COLO668 (cell line): ENCODE data around the gene ILKAP.

ENCODE experiments used
- DNase-seq: peaks from one replicate; lab custom pipeline; 2025; ENCODE audit not compliant: unreplicated experiment; lab: John Stamatoyannopoulos, UW

Gene ILKAP

DNA sequence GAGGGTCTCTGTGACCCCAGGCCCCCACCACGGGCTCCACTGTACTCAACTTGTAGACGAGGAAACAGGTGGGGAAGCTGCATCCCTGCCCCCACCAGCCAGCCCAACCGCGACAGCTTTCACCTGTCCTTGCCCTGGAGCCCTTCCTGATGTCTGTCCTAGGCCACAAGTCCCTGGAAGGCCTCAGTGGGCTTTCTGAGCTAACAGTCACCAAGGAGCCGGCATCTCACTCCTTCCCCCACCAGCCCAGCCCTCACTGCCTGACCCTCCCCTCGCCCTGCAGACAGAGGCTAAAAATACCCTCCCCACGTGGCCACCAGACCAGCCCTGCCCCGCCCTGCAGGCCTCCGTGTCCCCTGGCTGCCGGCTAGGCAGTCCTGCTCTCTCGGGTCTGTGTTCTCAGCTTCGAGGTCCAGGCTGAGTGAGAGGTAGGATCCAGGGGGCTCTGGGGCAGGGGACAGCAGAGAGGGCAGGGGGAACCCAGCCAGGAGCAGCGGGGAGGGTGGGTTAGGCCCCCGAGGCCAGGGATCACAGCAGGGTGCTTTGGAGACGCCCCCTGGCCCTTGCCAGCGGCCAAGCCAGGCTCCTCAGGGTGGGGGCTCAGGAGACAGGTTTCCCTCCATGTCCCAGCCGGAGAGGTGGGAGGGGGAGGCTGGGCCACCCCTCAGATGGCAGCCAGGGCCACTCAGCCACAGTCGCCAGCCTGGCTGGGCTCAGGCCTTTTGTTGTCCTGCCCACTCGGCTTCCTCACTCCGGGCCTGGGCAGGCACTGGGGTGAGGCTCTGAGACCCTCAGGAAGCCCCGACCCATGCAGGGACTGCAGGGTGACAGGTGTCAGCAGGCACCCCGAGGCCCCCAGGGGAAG, 64.9 kb downstream of the ILKAP start, which contains the start of gene KLHL30:
KLHL30 (plus strand) TSS at position 338 of the 865 bp plus-strand sequence. CDS start 2,087 bp downstream, outside the sequence.
- DNase-seq: peak; percentile 56

DNA sequence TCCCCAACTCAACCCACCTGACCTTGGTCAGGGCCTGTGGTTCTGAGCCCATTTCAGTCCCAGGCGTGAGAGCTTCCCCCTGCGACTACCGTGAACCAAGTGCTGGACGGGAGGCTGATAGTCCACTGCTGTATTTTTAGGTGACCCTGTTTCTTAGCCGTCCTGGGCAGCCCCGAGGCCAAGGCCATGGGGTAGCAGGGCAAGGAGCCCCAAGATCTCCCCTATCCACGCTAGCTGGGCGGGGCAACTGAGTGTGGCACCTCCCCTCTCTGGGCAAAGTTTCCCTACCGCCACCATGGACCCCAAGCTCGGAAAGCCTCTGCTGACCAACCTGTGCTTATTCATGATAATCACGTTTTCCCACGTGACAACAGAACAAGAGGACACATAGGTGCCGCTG, 65.6 kb downstream of the ILKAP start:
- DNase-seq: no peak

DNA sequence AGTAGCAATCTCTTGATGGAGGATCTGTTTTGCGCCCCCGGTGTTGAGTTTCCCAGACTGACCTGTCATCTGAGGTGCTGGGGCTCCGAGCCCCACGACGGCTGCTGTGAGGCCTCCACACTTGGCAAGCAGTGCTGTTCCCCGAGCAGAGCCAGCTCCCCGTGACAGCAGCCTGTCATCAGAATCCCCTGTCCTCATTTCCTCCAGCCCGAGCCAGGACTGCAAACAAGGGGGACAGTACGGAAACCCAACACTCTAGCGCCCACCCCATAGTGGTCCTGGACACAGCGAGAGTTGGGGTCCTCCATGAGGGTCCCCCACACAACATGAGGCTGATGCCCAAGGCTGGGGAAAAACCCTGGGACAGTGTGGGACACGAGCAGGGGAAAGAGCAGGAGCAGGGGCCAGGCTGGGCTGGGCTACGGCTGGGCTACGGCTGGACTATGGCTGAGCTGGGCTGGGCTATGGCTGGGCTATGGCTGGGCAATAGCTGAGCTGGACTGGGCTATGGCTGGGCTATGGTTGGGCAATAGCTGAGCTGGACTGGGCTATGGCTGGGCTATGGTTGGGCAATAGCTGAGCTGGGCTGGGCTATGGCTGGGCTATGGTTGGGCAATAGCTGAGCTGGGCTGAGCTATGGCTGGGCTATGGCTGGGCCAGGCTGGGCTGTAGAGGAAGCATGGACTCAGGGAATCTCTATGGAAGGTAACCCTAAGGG, 66.5 kb downstream of the ILKAP start:
- no peak for DNase-seq

DNA sequence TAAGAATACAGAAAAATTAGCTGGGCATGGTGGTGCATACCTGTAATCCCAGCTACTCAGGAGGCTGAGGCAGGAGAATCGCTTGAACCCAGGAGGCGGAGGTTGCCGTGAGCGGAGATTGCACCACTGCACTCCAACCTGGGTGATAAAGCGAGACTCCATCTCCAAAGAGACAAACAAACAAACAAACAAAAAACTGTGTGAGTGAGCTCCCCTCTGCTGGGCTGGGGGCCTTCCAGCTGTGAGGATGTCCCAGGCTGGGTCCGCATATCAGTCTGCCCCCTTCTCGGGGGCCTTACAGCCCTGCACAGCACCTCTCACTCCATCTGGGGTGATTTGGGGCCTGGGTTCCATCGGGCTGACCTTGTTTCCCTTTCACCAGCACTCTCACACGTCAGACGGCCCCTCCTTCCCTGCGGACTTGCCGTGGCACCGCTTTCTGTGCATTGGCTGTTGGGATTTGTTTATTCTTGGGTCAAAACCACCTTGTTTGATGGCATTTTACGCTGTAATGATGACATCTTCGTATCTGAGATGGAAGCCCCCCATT, 67.8 kb downstream of the ILKAP start:
- DNase-seq: no peak

DNA sequence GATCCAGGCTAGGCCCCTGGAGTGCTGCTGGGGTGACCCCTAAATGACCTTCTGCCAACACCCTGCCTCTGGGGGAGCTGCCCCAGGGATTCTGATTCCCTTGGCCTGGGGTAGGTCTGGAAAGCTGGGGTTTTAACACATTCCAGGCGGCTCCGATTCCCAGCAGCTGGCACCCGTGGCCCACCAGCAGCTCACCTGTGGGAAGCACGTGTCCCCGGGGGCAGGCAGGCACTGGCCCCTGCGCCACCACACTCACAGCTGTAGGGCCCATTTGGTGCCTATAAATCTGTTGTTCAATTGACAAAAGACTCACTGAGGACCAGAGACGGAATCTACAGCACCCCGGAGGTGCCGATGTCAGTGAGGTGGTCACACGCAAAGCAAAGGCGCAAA, 69.1 kb downstream of the ILKAP start:
- no peak for DNase-seq

DNA sequence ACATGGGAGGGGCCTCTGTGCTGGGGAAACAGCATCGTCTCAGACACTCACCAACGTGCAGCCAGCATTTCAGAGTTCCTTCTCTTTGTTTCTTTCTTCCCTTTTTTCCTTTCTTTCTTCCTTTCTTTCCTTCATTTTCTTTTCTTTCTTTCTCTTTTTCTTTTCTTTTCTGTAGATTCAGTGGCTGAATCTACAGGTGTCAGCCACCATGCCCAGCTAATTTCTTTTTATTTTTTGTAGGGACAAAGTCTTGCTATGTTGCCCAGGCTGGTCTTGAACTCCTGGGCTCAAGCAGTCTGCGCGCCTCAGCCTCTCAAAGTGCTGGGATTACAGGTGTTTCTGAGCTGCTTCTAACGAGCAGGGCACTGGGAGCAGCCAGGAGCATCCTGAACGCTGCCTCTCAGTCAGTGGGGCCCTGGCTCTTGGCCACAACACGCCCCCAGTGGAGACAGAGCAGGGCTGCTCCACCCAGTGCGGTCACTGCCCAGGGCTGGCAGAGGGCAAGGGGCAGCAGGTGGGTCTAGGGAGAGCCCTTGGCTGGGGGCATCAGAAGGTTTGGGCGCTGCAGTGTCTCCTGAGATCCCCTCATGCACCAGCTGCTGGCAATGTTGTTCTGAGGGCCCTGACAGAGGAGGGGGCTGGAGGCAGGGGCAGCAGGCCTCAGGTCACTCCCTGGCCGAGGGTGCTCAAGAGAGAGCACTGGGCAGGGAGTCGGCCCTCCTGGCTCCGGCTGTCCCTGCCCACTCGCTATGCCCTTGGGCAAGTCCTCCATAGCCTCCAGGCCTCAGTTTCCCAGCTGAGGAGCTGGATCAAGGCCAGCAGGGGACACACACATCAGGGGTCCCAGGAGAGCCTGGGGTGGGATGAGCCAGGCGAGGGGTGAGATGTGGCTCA, 69.7 kb downstream of the ILKAP start:
- DNase-seq: no peak

DNA sequence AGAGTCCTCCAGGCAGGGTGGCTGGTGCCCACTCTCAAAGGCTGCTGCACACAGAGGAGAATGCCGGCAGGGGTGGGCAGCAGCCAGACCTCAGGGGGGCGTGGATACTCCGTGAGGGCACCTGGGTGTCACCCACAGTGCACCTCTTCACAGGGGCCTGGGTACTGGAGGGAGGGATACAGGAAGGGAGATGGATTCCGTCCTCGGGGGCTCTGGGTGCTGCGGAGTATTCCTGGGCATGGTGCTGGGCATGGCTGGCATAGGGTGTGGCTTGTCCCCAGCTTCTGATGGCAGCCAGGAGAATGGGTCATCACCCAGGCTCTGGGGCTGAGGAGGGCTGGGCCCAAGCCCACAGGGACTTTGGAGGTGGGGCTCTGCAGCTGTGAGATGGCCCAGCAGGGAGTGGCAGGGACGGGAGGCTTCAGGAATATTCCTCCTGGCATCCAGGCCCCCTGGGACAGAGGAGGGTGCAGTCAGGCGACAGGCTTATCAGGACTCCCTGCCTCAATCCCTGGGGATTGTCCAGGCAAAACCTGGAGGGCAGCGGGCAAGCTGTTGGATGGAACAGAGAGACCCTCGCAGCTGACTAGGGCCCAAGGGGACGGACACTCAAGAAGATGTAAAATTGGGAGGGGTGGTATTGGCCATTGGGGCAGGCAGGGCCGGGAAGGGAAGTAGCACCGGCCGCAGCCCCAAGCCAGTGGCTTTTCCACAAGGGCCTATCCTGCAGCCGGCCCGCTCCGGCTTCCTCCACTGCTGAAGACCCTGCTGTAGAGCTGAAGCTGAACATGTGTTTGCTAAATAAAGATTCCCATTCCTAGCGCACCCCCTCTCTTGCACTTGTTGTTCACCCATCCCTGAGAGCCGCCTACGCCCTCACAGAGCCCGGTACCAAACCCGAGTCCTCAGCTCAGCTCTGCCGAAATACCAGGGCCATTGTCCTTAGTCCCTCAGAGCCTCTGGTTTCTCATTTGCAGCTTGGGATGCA, 70.7 kb downstream of the ILKAP start:
- no peak for DNase-seq

- no peak for DNase-seq
Measured at GRCh38 chr2:238131761-238132462, 71.6 kb downstream of the ILKAP start.

- peak; percentile 78 for DNase-seq
Measured at GRCh38 chr2:238130696-238131628, 72.5 kb downstream of the ILKAP start.

- no peak for DNase-seq
Measured at GRCh38 chr2:238130111-238130695, 73.3 kb downstream of the ILKAP start.

GRCh38 chr2:238129166-238130010, 74.1 kb downstream of the ILKAP start:
- DNase-seq: no peak

- DNase-seq: no peak
Measured at GRCh38 chr2:238128534-238129001, 74.9 kb downstream of the ILKAP start.

DNA sequence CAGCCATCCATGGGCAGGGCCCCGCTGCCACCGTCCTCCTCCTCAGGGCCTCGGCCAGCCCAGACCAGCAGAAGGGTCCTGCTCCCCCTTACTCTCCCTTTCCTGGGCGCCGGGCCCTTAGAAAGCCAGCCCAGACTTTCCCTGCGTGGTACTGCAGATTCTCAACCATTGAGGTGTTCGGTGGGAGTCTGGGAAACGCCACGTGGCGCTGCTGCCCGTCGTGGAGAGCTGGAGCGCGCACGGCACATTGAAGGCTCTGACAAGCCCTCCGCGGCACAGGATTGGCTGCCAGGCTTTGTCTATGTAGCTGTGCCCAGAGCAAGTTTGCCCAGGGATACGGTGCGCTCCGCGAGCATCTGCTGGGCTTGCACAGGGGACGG, 75.4 kb downstream of the ILKAP start:
- no peak for DNase-seq

- no peak for DNase-seq
Measured at GRCh38 chr2:238127165-238128060, 76.1 kb downstream of the ILKAP start.

DNA sequence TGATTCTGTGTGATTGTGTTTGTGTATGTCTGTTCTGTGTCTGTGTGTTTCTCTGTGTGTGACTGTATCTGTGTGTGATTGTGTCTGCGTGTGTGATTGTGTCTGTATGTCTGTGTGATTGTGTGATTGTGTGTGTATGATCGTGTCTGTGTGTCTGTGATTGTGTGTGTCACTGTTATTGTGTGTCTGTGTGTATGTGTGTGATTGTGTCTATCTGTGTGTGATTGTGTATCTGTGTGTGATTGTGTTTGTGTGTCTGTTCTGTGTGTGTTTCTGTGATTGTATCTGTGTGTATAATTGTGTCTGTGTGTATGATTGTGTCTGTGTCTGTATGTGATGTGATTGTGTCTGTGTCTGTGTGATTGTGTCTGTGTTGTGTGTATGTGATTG, 76.7 kb downstream of the ILKAP start:
- DNase-seq: no peak

GRCh38 chr2:238126338-238126737, 77.2 kb downstream of the ILKAP start:
- DNase-seq: no peak
